IPS DF 4.7 (cell line): ENCODE data around the gene PLXDC2.
A peak's percentile ranks its signal among the peaks of the same experiment; 100 is the strongest.

Experiments
- DNase-seq: peaks from one replicate; pipeline ENCODE4 v3.0.0-alpha.2; 2013; ENCODE audit warnings: low spot score; ENCODE audit errors: extremely low read depth

The PLXDC2 gene

DNA sequence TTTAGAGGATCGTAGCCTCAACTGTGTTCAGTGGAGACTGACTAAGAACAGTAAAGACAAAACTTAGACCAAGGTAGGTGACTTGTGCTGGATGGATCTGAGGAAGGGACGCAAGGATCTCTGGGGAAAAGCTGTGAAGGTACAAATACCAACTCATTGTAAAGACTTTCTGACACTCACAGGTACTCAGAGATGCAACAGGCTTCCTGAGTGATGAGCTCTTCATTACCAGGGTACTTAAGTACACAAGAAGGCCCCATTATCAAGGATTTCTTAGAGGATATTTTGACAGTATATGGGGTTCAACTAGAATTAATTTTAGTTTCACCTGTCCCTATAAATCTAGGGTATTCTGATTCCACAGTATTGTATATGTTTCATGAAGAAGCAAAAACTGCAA lies 440.7 kb downstream of the PLXDC2 start:
- DNase-seq, result no peak

DNA sequence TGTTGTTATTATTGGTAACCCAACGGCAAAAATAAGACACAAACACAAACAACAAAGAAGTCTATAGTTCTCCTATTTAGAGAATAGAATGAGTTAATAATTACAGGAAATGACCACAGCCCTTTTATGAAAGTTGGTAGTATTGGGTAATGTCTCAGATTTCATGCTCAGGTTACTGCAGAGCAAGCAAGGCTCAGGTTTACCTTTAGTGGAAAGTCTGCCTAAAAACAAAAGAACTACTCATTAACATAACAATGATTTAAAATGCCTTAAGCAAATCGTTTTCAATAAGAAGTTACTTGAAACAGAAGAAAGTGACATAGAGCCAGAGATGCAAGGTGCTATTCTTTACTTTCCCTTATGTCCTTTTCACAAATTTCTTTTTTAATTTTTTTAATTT lies 441.2 kb downstream of the PLXDC2 start:
- DNase-seq, result peak; percentile 66

DNA sequence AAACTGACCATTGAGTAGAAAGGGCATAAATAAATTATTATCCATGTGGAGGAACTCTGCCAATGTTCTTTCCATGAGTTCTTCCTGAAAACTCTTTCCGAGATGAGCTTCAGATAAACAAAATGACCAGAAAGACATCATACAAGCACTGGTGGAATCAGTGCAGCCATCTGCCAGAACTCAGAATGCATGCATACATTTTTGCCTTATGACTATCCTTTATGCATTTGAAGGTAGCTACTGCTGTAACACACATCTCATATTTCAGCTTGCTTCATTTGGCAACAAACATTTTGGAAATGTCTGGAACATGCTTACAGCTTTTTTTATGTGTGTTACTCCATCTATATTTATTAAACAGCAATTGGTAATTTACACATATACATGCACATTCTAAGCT lies 448.9 kb downstream of the PLXDC2 start:
- DNase-seq, result no peak

DNA sequence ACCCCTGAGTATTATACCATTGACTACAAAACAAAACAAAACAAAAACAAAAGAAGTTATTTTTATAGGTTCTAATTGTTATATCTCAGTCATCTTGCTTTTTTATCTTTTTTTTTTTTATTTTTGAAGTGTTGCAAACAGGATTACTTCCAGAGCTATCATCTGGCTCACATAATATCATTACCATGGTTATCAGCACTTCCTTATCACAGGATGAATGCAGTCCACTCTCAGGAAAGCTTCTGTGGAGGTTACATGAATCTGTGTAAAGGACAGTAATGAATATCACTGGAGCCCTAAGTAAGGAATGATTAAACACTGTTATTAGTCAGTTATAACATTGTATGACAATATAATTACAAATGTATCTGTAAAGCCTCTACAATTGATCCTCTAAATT lies 451.5 kb downstream of the PLXDC2 start:
- DNase-seq, result no peak

DNA sequence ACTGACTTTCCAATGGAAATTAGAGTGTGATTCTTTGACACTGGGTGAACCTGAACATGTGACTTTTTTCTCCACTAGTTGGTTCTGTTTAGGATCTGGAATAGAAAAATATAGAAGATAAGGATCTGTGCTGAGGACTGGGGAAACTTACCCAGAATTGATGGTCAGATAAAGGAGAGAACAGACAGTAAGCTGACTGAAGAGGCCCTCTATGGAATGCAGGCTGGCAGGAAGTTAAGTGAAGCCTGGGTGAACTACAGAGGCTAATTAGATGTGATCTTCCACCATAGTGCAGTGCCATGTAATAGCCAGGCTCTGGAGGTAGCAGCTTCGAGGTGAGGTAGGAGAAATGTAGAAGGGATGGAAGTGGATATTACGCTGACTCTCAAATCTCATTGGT lies 455.3 kb downstream of the PLXDC2 start:
- DNase-seq, result no peak

DNA sequence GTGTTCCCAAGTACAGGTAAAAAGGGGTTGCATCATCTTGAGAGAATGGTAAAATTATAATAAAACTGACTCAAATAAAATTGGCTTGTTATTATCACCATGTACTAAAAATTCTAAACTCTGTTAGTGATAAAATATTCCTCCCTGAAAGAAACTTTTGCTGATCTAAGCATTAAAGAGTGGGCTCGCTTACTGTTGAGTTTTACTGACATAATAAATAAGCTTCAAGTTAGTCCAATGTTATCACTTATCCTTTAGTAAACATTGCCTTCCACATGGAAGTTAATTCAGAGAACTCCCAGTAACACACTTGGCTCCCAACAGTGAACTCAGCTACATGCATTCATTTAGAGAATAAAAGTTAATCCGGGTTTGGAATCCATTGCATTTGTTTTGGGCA lies 456.4 kb downstream of the PLXDC2 start:
- no peak for DNase-seq

DNA sequence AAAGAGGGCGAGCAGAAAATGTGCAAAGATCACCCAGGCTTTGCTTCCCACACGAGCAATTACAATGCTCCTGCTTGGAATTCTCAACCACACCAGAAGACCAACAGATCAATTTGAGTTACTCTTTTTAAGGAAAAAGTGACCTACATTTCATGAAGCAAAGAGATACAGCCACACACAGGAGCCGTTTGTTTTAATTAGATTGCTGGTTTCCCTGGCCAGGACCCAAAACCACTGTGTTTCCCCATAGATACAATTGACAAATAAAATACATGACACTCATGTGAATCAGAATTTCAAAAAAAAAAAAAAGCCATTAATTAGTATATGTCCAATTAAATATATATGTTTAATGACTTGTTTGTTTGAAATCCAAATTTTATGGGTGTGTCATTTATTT lies 458.3 kb downstream of the PLXDC2 start:
- DNase-seq, result no peak

DNA sequence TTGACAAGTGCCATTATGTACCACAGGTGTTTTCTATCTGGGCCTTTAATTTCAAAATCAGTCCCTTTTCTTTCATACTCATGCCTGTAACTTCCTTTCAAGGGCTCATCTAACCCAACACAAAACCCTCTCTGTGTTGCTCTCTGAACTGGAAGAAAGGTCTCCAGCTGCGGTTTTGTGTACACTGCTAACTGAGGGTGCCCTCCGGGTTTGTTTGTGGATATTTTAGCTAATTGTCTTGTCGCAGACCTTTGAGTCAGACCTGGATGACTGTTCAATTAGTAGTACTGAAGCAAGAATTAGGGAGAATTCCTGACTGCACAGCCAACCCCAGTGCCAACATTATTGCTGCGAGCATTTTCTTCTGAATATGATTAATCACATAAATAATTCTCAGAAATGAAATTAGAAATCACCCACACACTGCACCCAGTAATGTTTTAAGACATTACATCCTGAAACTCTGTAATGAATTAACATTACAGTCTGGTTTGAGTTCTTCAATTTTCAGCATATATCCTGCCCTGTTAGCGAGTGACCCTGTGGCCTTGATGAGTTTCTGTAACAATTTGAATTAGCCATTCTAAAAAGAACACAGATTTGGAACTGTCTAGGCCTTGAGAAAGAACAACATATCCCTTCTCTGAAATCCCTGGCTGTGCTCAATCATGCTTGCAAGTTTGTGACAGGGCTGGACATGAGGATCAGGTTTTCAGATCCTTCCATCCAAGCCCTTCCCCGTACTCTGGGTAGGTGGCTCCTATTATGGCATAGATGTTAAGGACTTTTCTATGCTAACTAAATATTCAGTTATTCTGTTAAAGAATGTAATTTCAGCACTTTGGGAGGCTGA lies 460.1 kb downstream of the PLXDC2 start:
- no peak for DNase-seq

DNA sequence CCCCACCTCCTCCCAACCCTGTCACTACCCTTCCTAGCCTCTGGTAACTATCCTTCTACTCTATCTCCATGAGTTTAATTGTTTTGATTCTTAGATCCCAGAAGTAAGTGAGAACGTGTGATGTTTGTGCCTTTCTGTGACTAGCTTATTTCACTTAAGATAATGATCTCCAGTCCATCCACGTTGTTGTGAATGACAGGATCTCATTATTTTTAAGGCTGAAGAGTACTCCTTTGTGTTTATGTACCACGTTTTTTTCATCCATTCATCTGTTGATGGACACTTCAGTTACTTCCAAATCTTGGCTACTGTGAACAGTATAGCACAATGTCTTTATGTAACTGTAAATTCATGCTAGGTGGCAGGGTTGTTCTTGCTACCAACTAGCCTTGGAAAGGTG lies 461.6 kb downstream of the PLXDC2 start:
- no peak for DNase-seq

DNA sequence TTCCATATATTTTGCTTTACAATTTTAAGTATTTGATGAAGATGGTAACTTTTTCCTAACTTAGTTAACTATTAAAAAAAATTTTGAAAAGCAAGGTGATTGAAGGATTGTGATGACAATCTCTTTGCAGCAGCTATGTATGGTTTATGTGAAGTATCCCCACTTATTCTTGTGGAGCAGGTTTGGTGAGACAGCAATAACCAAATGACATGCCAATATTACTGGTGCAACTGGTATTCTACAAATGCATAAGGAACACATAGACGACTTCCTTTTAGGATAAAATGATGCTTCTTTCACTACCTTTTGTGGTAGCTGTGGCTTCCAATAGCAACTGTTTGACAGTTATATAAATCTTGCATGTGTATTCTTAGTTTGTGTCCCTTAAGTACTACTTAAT lies 465.3 kb downstream of the PLXDC2 start:
- no peak for DNase-seq

DNA sequence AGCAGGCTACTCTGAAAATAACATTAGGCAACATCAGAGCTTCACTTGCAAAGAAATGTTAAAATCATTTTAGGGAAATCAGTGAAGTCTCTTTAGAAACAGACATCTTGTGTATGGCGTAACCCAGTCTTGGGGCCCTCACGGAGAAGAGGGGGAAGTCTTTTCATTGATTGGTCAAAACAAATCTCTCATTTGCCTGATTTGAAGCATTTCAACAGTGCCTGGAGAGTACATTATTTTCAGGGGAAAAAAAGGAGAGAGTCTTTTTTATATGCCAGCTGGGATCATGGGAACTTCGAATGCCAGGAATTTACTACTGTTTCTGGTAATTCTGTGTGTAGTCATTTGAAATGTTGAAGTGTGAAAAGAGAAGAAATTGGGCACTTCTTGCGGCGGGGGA lies 471.4 kb downstream of the PLXDC2 start:
- DNase-seq, result no peak

DNA sequence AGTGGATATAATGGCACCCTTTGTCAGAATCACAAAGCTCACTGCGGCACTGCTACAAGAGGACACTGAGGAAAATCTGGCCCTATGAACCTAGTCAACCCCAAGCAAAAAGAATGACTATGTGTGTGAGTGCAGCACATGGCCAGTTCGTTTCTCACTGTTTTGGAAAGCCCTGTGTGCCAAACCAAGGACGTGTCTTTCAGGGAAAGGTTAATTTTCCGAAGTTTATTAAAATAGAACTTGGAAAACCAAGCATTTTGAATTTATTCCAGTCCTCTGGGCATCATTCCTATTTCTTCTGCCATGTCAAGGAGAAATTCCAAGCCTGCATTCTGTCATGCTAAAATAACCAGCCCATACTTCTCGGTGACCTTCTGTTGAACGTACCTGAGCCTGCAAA lies 471.8 kb downstream of the PLXDC2 start:
- DNase-seq, result no peak

DNA sequence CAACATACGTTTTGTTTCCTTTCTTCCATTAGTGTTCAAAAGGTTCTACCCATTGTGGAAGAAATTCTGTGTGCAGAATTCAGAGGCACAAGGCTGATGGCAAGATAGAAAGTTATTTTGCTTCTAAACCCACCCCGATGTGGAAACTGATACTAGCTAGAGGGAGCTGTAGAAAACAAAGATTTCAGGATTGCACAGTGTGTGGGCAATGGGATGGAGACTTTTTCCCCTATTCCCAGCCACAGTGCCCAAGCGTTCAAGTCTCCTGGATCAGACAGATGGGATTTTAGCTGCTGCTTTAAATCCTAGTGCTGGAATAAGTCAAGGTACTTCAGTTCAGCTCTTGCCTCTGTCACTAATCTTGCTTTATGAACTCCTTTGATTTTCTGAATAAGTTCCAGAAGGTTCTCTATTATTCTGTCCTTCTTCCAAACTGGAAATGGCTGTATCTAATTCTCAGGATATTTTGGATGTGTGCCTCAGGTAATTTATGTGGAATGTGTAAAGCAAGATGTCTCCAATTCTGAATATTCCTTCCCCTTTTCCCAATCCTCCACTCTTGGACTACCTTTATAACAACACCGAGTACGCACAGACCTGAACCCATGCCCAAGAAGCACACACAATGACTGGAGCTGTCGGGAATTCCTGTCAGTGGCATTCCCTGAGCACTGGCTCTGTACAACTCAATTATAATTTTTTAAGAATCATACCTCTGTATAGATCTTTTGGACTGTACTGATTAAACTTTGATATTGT lies 473.0 kb downstream of the PLXDC2 start:
- no peak for DNase-seq

DNA sequence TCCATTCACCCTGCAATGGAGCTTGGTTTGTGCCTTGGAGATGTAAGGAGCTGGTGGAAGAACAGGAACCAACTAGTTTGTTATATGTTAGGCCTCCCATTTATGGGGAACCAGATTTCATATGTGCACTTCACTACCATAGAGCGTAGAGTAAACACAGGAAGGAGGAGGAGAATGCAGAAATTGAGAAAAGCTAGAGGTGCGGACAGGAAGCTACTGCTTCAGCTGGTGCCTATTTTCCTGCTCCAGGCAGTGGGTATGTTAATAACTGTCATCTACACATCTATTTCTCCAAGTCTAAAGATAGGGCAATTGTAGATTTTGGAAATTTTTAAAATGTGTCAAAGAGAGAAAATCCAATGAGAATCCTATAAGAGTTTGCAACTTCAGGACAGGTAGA lies 482.2 kb downstream of the PLXDC2 start:
- DNase-seq, result no peak

DNA sequence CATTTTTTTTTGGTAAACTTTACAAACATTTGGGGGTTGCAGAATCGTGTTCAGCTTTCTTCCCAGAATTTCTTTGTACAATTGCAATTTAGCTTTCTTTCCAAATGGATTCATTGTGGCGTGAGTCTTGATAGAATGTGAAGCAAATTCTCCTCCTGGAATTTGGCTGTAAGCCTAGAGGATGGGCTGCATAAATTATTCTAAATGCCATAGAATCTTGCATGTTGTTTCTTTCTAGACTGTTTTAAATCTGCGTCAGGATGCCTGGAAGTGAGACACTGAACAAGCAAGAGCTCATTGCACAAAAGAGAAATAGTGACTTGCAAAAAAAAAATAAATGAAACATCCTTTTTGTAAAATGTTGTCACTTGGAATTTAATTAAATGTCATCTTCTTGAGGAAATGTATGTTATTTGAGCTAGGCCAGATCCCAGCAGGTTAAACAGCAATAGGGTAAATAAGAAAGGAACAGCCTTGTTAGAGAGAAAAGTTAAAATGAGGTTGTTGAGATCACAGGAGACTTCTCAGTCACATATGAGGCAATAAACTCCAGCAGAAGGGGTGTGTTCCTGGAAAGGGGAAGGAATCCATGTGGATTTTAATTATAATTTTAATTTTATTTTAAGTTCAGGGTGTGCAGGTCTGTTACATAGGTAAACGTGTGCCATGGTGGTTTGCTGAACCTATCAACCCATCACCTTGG lies 483.0 kb downstream of the PLXDC2 start:
- no peak for DNase-seq

DNA sequence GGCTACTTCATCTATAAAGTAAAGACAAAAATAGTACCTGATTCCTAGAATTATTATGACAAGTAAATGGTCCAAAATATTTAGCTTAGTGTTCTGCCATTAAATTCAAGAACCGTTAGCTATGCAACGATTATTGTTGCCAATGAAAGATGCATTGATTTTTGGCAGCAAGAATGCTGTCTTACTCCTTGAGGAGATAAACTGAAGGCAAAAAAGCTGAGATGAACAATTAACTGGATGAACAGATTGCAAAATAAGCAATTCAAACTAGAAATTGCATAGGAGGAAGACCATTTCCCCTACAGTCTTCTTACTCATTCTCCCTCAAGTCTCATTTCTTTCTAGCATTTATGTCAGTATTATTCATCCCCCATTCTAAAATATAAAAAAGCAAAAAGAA lies 484.5 kb downstream of the PLXDC2 start:
- no peak for DNase-seq

DNA sequence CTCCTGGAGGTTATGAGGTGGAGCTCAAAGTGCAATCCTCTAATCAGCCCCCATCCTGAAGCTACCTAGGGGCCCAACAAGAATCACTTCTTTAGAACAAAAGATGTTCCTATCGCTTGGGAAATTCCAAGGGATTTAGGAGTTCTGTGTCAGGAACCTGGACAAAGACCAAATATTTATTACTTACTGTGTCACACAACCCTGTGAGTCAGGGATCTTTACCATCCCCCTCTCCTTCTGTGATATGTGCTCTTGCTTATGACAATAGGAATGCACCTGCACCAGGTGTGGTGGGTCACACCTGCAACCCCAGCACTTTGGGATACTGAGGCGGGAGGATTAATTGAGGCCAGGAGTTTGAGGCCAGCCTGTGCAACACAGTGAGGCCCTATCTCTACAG lies 485.8 kb downstream of the PLXDC2 start:
- no peak for DNase-seq

DNA sequence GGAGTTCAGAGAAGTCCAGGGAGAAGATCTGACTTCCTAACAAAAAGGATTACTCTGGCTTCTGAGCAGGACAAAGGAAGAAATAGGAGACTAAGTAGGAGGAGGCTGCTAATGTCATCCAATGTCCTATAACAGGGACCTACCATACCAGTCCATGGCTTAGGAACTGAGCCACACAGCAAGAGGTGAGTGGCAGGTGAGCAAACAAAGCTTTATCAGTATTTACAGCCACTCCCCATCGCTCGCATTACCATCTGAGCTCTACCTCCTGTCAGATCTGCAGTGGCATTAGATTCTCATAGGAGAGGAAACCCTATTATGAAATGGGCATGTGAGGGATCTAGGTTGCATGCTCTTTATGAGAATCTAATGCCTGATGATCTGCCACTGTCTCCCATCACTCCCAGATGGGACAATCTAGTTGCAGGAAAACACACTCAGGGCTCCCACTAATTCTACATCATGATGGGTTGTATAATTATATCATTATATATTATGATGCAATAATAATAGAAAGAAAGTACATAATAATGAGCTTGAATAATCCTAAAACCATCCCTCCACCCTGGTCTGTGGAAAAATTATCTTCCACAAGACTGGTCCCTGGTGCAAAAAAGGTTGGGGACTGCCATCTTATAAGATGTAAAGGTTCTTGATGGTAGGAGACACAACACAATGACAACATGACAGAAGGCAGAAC lies 487.4 kb downstream of the PLXDC2 start:
- DNase-seq, result no peak

DNA sequence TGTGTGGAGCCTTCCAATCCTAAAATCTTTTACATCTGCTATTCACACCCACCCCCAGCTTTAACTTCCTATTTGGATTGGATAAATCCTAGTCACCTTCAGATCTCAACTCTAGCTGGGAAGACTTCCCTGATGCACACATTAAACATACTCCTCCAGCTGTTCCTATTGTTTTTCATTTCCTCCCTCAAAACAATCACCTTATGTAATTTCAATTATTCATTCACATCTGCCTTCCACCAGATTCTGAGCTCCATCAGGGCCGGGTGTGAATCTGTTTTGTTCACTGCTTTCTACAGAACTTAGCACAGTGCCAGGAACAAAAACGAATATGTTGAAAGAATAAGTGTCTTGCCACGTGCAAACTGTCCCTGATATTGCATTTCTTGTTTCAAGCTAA lies 497.4 kb downstream of the PLXDC2 start:
- DNase-seq, result no peak

DNA sequence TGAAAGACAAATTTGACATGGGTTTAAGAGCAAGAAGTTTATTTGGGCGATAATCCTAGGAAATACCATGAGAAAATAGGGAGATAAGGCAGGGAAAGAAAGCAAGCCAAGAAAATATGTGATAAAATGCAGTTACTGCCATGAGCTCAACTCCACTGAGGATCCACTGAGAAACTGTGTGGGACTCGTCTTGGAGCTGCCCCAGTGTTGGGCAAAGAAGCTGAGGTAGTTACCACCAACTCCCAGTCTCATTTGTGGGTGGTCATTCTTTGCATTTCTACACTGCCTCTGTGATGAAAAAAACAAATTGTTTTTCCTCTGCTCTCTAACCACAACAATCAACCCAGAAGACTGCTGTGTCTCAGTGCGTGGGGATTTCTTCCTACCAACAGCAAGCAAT lies 498.2 kb downstream of the PLXDC2 start:
- no peak for DNase-seq

DNA sequence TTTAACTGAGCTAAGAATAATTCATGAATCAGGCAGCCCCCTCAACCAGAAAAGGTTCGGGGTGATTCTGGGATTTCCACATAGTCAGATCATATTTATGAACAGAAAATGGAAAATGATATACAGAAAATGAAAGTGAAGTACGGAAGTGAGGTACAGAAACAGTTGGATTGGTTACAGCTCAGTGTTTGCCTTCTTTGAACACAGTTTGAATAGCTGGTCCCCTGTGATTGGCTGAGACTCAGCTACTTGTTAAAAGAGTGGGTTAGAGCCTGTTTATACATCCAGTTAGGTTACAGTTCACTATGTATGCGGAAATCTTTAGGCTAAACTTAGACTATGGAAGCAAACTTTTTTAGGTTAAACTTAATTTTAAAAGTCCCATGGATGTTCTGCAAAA lies 511.7 kb downstream of the PLXDC2 start:
- no peak for DNase-seq

DNA sequence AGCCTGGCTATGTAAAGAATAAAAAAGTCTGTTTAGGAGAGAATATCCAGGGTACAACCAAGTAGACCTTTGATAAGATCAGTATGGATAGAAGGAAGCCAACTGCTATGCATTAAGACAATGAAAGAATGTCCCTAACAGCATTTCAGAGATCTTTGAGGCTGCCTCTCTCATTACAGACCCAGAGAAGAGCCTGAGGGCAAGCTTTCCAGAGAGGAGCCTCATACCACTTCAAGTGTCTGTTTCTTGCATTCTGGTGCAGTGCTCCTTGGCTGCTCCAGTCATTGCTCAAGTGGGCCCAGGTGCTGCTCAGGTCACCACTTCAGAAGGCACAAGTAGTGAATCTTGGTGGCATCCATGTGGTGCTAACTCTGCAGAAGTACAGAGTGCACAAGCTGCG lies 514.0 kb downstream of the PLXDC2 start:
- no peak for DNase-seq
